NCI-H524 (cell line): Measurements from ENCODE around the gene HACD1.
"Not testable (repeated sequence)": the region's sequence is repeated elsewhere in the genome, so short reads cannot be mapped to it uniquely, and the experiment has no call there.

Source experiments
- DNase-seq, 2 experiments: peaks; one replicate each; lab custom pipeline; 2025; lab: John Stamatoyannopoulos, UW

Gene HACD1

DNA sequence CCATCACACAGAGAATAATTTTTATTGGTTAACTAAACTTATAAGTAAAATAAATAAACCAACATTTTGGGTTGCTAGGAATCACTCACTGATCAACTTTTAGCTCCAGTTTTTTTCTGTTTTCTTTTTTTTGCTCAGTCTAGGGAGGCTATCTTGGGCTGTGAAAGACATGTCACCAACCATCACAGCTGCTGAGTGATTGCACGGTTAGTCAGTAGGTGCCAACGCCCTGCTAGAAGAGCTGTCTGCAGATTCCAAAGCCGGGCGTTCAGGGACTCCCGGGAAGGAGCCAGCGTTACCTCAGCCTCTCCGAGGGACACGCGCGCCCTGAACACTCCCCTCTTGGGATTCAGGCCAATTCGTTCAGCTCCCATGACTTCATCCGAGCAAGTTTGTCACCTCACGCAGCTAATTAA, 26.2 kb upstream of the HACD1 start:
- peak in 1 of 2 experiments; percentile 33 for DNase-seq

DNA sequence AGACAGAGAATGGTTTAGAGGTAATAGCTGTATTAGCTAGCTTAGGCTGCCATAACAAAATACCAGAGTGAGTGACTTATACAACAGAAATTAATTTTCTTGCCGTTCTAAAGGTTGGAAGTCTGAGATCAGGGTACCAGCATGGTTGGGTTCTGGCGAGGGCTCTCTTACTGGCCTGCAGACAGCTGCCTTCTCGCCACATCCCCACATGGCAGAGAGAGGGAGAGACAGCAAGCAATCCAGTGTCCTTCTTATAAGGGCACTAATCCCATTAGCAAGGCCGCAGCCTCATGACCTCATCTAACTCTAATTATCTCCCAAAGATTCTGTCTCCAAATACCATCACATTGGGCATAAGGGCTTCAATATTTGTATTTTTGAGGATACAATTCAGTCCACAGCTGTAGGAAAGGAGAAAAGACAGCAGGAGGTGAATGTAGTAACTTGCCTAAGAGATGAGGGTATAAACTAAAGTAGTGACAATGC, 23.2 kb upstream of the HACD1 start:
- no peak for DNase-seq

DNA sequence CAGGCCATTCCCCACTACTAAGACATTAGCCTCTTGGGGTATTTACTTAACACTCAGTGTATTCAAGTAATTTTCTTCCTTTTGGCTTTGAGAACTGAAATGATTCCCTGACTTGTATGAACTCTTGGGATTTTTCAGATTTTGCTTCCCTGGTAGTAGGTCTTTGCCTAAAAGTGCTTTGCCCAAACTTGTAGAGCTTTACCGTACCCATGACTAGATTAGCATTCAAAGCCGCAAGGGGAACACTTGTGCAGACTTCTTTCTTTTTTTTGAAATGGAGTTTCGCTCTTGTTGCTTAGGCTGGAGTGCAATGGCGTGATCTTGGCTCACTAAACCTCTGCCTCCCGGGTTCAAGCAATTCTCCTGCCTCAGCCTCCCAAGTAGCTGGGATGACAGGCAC, 20.7 kb upstream of the HACD1 start:
- no peak for DNase-seq

DNA sequence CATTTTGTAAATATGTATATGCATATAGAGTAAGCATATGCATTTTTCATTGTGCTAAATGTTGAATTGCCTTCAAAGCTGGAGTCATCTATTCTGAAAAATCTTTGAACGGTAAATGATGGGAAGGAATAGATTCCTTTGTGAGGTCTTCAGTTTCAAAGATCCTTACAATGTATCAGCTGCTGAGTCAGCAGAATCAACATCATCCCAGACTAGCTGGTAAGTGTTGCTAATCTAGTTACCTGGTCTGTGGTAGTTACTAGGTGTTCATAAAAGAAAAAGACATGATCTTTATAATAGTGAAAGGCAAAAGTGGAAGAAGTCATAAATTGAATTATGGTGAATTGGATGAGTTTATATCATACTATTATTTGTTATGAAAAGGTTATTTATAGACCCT, 16.2 kb upstream of the HACD1 start:
- DNase-seq = no peak

DNA sequence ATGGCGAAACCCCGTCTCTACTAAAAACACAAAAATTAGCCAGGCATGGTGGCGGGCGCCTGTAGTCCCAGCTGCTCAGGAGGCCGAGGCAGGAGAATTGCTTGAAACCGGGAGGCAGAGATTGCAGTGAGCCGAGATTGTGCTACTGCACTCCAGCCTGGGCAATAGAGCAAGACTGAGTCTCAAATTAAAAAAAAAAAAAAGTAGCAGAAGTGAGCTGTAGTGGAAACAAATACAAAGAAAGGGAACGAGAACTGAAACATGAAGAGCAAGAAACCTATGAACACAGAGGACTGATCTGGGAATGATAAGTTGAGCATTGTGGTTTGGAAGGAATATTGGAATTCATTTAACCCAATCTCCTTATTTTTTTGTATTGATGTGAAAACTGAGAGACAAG, 15.4 kb upstream of the HACD1 start:
- DNase-seq = not testable (repeated sequence)

DNA sequence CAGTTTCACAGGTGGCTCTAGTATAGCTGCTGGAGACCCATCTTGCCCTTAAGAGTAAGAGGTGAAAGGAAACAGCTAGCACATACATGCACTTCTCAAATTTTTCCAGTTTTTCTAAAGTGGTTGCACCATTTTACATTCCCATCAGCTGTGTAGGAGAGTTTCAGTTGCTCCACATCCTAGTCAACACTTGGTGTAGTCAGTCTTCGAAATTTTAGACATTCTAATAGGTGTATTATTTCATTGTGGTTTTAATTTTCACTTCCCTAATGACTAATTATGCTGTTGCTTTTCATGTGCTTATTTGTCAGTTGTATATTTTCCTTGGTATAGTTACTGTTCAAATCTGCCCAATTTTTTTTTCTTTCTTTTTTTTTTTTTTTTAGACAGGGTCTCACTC, 9.5 kb upstream of the HACD1 start:
- DNase-seq = no peak

DNA sequence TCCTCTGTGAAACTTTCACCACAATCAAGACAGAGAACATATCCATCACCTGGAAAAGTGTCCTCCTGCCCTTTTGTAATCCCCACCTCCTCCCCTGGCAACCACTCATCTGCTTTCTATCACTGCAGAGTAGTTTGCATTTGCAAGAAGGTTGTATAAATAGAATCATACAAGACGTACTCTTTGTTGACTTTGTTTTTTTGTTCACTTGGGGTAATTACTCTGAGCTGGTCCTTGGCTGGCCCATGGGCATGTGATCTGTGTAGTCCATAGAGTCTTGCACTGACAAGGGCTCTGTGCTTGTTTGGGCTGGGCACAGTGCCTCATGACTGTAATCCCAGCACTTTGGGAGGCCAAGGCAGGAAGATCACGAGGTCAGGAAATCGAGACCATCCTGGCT, 7.8 kb upstream of the HACD1 start:
- DNase-seq = no peak

DNA sequence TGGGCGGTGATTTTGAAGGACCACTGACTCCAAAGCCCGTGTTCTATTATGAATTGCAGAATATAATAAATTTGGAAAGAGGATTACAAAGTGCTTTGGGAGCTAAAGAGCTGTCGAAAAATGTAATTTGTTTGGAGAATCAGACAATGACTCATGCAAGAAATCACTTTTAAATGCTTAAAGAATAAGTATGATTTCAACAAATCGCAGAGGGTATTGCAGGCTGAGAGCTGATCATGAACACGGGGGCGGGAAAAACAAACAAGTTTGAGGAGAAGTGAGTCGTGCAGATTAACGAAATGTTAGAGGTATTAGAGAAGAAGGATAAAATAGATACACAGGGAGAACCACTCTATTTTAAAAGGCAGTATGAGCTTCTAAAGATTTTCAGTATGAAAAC, 4.9 kb upstream of the HACD1 start:
- no peak for DNase-seq

DNA sequence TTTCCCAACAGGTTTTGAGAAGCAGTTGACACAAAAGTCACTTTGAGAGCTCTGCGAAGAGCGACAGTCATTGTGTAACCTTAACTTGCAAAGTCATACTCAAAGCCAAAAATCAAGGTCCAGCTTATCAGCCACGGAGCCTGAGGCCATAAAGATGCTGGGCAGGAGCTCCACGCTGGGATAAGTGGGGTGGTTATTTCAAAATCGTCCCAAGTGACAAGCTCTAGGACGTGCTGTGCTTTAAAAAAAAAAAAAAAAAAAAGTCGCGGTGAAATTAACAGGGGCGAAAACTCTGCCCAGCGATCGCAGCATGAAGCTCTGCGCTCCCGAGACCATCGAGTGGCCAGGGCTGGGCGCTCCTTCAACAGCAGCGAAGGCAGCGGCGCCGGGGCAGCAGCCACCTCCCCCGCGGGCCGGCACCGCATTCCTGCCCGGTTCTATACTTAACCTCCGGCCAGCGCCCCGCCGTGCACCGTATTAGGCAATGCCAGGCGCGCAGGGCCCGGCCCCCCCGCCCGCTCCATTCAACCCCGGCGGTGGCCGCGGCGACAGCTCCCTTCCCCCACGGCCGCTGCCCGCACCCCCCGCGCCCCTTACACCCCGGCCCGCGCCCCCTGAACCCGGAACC, 657 bp downstream of the HACD1 start:
- no peak for DNase-seq

DNA sequence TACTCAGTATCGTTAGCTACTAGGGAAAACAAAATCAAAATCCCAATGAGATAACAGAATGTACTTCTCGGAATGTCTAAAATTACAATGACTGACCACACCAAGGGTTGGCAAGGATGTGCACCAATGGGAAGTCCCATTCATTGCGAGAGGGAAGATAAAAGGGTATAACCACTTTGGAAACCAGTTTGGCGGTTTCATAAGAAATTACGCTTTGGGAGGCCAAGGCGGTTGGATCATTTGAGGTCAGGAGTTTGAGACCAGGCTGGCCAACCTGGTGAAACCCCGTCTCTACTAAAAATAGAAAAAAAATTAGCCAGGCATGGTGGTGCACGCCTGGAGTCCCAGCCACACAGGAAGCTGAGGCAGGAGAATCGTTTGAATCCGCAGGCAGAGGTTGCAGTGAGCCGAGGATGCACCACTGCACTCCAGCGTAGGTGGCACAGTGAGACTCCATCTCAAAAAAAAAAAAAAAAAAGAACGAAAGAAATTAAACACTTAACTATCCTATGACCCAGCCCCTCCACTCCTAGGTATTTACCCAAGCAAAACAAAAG, 7.6 kb downstream of the HACD1 start:
- DNase-seq = no peak

- peak in 1 of 2 experiments; percentile 39 for DNase-seq
Observed at GRCh38 chr10:17607603-17608332, 9.4 kb downstream of the HACD1 start.

DNA sequence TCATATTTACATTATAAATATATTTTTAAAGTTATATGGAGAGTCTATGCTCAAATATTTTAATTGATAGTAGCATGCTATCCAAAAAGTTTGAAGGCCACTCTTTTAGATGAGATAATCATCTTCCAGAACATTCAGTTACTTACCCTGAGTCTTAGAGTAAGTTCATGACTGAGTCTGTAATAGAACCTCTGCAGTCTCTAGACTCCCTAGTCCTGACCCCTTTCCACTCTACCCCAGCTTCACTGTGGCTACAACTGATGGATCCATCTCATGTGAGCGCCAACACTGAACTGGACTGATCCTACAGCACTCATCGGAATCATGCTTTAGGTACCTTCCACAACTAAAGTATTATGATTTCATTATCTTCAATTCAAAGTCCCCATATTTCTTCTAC, 10.1 kb downstream of the HACD1 start:
- no peak for DNase-seq

GRCh38 chr10:17606547-17607040, 10.6 kb downstream of the HACD1 start:
- no peak for DNase-seq

- DNase-seq = no peak
Observed at GRCh38 chr10:17605936-17606335, 11.2 kb downstream of the HACD1 start.

DNA sequence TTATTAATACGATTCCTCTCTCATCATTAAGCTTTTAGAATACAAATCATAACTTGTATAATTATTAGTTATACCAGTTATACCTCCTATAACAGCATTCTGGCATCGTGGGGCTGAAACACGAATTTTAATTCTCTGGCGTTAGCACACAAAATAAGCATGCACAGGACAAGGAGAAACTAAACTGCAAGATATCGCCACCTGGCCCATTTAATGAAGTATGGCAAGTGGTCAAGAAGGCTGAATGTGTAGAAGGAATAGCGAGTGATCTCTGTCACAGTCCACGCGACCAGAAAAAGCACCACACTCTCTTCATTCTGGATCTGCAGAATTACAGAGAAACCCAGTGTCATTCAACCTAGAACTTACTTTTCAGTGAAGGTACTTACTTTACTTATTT, 18.1 kb downstream of the HACD1 start:
- peak in 1 of 2 experiments; percentile 13 for DNase-seq

DNA sequence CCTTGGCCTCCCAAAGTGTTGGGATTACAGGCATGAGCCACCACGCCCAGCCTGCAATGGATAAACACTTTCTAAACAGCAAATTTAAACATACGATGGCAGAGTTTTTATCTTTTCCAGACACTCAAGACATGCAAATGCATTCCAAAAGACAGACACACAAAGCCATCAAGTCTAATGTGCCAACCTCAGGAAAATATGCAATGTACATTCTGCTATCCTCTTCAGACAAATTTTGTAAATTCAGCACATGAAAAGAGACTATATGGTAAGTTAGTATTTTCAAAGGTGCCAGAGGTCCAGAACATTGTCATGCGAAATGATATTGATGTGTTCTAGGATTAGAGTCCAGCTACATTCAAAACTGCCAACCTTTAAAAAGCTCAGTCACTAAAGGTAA, 19.8 kb downstream of the HACD1 start:
- no peak for DNase-seq

DNA sequence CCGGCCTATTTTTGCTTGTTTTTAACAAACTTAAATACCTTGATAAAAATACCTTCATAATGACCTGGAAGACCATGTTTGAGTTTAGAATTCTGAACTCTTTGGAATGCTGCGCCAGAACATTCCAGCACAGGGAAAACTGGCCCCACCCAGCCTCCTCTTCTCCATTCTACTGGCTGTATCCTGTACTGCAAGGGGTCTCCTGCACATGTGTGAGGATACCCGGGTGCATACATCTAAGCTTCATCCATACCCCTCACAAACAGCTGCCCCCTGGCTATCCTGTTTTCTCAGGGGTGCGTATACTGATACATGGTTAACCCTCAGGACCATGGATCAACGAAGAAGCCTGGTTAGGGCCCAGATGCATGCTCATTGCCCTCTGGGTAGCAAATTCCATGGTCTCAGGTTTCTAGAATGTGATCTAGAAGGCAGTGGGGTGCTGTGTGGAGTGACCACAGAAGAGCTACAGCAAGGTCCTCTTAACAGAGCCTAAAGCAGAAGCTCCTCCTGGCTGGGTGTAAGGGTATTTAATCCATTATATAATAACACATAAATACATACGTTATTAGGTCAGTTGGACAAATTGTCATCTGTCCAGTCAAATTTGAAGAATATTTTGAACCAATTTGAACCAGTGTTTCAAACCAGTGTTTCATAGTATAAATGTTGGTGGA, 26.1 kb downstream of the HACD1 start:
- DNase-seq = no peak

GRCh38 chr10:17589316-17589715, 27.9 kb downstream of the HACD1 start:
- DNase-seq = not testable (repeated sequence)

GRCh38 chr10:17588420-17588819, 28.8 kb downstream of the HACD1 start:
- no peak for DNase-seq

DNA sequence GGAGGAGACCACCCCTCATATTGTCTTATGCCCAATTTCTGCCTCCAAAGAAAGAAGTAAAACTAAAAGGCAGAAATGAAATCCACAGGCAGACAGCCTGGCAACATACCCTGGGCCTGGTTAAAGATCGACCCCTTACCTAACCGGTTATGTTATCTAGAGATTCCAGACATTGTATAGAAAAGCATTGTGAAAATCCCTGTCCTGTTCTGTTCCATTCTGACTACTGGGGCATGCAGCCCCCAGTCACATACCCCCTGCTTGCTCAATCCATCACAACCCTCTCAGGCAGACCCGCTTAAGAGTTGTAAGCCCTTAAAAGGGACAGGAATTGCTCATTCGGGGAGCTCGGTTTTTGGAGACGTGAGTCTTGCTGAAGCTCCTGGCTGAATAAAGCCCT, 29.9 kb downstream of the HACD1 start:
- DNase-seq = not testable (repeated sequence)

DNA sequence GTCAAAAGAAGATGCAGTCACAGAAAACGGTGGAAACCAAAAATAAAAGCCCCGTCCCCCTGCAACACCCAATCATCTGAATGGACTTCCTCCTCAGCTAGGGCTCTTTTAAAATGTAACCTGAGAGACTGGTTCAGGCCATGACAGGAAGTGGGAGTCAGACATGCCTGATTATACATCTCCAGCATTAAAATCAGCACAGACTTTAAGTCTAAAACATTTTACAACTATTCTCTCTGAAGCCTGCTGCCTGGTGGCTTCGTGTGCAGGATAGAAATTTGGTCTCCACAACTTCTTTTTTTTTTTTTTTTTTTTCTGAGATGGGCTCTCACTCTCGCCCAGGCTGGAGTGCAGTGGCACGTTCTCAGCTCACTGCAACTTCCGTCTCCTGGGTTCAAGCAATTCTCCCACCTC, 30.3 kb downstream of the HACD1 start:
- no peak for DNase-seq

DNA sequence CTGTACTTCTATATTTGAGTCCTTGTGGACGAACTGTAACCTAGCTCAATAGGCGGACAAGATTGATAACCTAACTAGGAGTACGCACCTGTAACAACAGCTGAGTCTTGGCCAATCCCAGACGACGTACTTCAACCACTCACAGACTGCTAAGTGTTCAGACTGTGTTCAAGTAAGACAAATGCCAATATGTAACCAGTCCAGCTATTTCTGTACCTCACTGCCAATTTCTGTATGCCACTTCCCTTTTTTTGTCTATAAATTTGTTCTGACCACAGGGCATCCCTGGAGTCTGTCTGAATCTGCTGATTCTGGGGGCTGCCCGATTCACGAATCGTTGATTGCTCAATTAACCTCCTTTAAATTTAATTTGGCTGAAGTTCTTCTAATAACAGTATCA, 32.2 kb downstream of the HACD1 start:
- DNase-seq = no peak

DNA sequence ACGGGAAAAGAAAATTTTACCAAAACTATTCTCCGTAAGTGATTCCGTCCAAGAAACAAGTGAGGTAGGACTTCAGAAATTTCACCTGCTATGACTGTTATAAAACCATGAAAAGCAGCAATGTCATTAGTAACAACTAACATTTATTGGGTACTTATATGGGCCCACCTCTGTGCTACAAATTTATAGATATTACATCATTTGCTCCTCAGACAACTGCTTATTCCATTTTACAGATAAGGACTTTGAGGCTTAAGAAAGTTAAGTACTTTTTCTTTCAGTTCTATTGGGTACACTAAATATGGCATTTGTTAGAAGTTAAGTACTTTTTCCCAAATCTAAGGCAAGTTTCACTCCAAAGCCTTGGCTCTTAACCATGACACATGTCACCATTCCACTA, 36.3 kb downstream of the HACD1 start:
- DNase-seq = no peak
